ENCODE data around the gene PGAP6. TPM values are rescaled to one million over a fixed set of nuclear protein-coding genes. Genes with fewer than 3 reads are reported as not detected.
A peak's percentile ranks its signal among the peaks of the same experiment; 100 is the strongest.

Gene PGAP6
- total and polyA plus RNA-seq, 2 of the 13 experiments (the other 11 are each of a cell fraction or from before 2014, with no cell fraction given): 52.7 to 136 TPM

- TF ChIP-seq, protein P1, sequence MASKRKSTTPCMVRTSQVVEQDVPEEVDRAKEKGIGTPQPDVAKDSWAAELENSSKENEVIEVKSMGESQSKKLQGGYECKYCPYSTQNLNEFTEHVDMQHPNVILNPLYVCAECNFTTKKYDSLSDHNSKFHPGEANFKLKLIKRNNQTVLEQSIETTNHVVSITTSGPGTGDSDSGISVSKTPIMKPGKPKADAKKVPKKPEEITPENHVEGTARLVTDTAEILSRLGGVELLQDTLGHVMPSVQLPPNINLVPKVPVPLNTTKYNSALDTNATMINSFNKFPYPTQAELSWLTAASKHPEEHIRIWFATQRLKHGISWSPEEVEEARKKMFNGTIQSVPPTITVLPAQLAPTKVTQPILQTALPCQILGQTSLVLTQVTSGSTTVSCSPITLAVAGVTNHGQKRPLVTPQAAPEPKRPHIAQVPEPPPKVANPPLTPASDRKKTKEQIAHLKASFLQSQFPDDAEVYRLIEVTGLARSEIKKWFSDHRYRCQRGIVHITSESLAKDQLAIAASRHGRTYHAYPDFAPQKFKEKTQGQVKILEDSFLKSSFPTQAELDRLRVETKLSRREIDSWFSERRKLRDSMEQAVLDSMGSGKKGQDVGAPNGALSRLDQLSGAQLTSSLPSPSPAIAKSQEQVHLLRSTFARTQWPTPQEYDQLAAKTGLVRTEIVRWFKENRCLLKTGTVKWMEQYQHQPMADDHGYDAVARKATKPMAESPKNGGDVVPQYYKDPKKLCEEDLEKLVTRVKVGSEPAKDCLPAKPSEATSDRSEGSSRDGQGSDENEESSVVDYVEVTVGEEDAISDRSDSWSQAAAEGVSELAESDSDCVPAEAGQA (IDR thresholded peaks at IDR 0.05; ENCODE audit: low read depth): no peak
- TF ChIP-seq, protein P1 (CRISPR knock-in tag; IDR thresholded peaks at IDR 0.05; ENCODE audit: borderline replicate concordance): no peak
Observed at GRCh38 chr16:381012-381788, 578 bp downstream of the PGAP6 start (continued).

DNA sequence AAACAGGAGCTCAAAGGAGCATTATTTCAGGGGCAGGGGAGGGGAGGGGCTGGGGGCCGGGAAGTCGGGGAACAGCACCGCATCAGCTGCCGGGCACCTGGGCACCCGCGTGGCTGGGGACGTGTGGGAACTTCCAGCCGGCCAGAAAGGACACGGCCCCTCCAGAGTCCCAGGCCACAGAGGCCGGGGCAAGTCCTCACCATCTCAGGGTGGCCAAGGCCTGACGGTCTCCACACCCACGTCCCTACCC lies 1.1 kb downstream of the PGAP6 start:
- no peak for DNase-seq (ENCODE audit: low spot score)
- no TSS peak for BruUV-seq (replicated peaks)
- Histone ChIP-seq H3K27ac (ENCODE audit: extremely low read length, insufficient read depth, low read length) (peak overlapping the region; percentile 68), H2AFZ (ENCODE audit: low read length) (no peak overlapping the region), H3K4me1 (ENCODE audit: insufficient read depth, low read length) (peaks cover 38% of the 10 kb centered on the region), H3K79me2 (ENCODE audit: insufficient read depth, low read length) (peaks cover 16% of the 10 kb centered on the region), H3K4me3 (replicated peaks in 1 of 3; ENCODE audit: insufficient read depth in 1 of 3, low read depth in 2 of 3, low read length in 3 of 3) (peak overlapping the region; percentile 85 to 94 (median 93)), H3K36me3 (replicated peaks in 1 of 2; ENCODE audit: control insufficient read depth in 1 of 2, insufficient read depth in 2 of 2, low read length in 2 of 2) (peaks cover 7 to 9% of the 10 kb centered on the region in 2 experiments; a peak in 2 of 5 replicates), H4K20me1 (ENCODE audit: insufficient read depth, low read length) (no peaks in the 10 kb centered on the region), H3K4me2 (ENCODE audit: low read depth, low read length) (peak overlapping the region; percentile 88), H3K27me3 (ENCODE audit: control insufficient read depth in 1 of 2, insufficient read depth in 2 of 2, low read length in 2 of 2) (no peaks in the 10 kb centered on the region), H3K9ac (ENCODE audit: insufficient read depth, low read depth, low read length) (peak overlapping the region; percentile 81), H3K9me3 (ENCODE audit: low read length) (no peaks in the 10 kb centered on the region)
- in situ Hi-C loops (cut with HindIII; ENCODE audit: extremely low pct_ligation_motif_present, low pct_unique_long_range_greater_than_20kb): no loop called here
- ChIA-PET POLR2A (interaction anchor here (0.8 to 5.9 kb wide), 7 partner anchors 10 to 122 kb away, joined by 3 to 27 read pairs (median 5); partner anchors contain the start of genes AXIN1, DECR2 and MRPL28), CTCF (ENCODE audit: low intra/inter-chr PET ratio, low total read pairs) (no interaction called here)
- intact Hi-C loops (cut with micrococcal nuclease; ENCODE audit: unreplicated experiment): no loop called here
- peak; percentile 46 for ATAC-seq
- FAIRE-seq: no peak
- 0% methylated on average over 3 of the region's 12 CpGs for WGBS (ENCODE audit: low lambda C conversion rate)
- TF ChIP-seq SMC3 (IDR thresholded peaks at IDR 0.05; ENCODE audit: low read length) (no peak), HNRNPK (IDR thresholded peaks at IDR 0.05; ENCODE audit: low read depth, low read length, poor library complexity, severe bottlenecking) (peak; percentile 0), ARNT2 (CRISPR knock-in tag; IDR thresholded peaks at IDR 0.05; ENCODE audit: low read depth) (no peak), MEIS1 (CRISPR knock-in tag; IDR thresholded peaks at IDR 0.05; ENCODE audit: borderline replicate concordance) (no peak), CHCHD3 (CRISPR knock-in tag; IDR thresholded peaks at IDR 0.05) (no peak)
- TF ChIP-seq, protein P2, sequence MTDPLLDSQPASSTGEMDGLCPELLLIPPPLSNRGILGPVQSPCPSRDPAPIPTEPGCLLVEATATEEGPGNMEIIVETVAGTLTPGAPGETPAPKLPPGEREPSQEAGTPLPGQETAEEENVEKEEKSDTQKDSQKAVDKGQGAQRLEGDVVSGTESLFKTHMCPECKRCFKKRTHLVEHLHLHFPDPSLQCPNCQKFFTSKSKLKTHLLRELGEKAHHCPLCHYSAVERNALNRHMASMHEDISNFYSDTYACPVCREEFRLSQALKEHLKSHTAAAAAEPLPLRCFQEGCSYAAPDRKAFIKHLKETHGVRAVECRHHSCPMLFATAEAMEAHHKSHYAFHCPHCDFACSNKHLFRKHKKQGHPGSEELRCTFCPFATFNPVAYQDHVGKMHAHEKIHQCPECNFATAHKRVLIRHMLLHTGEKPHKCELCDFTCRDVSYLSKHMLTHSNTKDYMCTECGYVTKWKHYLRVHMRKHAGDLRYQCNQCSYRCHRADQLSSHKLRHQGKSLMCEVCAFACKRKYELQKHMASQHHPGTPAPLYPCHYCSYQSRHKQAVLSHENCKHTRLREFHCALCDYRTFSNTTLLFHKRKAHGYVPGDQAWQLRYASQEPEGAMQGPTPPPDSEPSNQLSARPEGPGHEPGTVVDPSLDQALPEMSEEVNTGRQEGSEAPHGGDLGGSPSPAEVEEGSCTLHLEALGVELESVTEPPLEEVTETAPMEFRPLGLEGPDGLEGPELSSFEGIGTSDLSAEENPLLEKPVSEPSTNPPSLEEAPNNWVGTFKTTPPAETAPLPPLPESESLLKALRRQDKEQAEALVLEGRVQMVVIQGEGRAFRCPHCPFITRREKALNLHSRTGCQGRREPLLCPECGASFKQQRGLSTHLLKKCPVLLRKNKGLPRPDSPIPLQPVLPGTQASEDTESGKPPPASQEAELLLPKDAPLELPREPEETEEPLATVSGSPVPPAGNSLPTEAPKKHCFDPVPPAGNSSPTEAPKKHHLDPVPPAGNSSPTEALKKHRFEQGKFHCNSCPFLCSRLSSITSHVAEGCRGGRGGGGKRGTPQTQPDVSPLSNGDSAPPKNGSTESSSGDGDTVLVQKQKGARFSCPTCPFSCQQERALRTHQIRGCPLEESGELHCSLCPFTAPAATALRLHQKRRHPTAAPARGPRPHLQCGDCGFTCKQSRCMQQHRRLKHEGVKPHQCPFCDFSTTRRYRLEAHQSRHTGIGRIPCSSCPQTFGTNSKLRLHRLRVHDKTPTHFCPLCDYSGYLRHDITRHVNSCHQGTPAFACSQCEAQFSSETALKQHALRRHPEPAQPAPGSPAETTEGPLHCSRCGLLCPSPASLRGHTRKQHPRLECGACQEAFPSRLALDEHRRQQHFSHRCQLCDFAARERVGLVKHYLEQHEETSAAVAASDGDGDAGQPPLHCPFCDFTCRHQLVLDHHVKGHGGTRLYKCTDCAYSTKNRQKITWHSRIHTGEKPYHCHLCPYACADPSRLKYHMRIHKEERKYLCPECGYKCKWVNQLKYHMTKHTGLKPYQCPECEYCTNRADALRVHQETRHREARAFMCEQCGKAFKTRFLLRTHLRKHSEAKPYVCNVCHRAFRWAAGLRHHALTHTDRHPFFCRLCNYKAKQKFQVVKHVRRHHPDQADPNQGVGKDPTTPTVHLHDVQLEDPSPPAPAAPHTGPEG (CRISPR knock-in tag; IDR thresholded peaks at IDR 0.05): no peak
